Measurements from ENCODE around the gene CDC42EP5.

Gene CDC42EP5

GRCh38 chr19:54460230-54461005 is 12.7 kb downstream of the CDC42EP5 start:
- no peak for TF ChIP-seq ZNF274 (IDR thresholded peaks at IDR 0.05; ENCODE audit: low read depth, low read length)
- H3K4me3 ChIP-seq (ENCODE audit: low read length) = no peak overlapping the region

- no peak overlapping the region for H3K4me3 ChIP-seq (ENCODE audit: low read length)
Measured at GRCh38 chr19:54459282-54460229, 13.5 kb downstream of the CDC42EP5 start.

GRCh38 chr19:54458648-54459281 is 14.3 kb downstream of the CDC42EP5 start:
- H3K4me3 ChIP-seq (ENCODE audit: low read length) = no peak overlapping the region
- no peak for TF ChIP-seq ZNF274 (IDR thresholded peaks at IDR 0.05; ENCODE audit: low read depth, low read length)

More at GRCh38 chr19:54459282-54460229, 13.5 kb downstream of the CDC42EP5 start:
- TF ChIP-seq ZNF274 (IDR thresholded peaks at IDR 0.05; ENCODE audit: low read depth, low read length) = no peak

GRCh38 chr19:54457773-54458647 is 15.1 kb downstream of the CDC42EP5 start:
- H3K4me3 ChIP-seq (ENCODE audit: low read length) = no peak overlapping the region
- TF ChIP-seq ZNF274 (IDR thresholded peaks at IDR 0.05; ENCODE audit: low read depth, low read length) = no peak

- no peak overlapping the region for H3K4me3 ChIP-seq (ENCODE audit: low read length)
- no peak for TF ChIP-seq ZNF274 (IDR thresholded peaks at IDR 0.05; ENCODE audit: low read depth, low read length)
Measured at GRCh38 chr19:54456423-54457373, 16.4 kb downstream of the CDC42EP5 start.

- TF ChIP-seq ZNF274 (IDR thresholded peaks at IDR 0.05; ENCODE audit: low read depth, low read length) = no peak
- H3K4me3 ChIP-seq (ENCODE audit: low read length) = no peak overlapping the region
Measured at GRCh38 chr19:54455786-54456422, 17.2 kb downstream of the CDC42EP5 start.

GRCh38 chr19:54454781-54455675 is 18.1 kb downstream of the CDC42EP5 start:
- no peak overlapping the region for H3K4me3 ChIP-seq (ENCODE audit: low read length)
- TF ChIP-seq ZNF274 (IDR thresholded peaks at IDR 0.05; ENCODE audit: low read depth, low read length) = no peak

GRCh38 chr19:54453921-54454780 is 18.9 kb downstream of the CDC42EP5 start:
- H3K4me3 ChIP-seq (ENCODE audit: low read length) = no peak overlapping the region
- TF ChIP-seq ZNF274 (IDR thresholded peaks at IDR 0.05; ENCODE audit: low read depth, low read length) = no peak

GRCh38 chr19:54452626-54453025 is 20.5 kb downstream of the CDC42EP5 start:
- no peak for TF ChIP-seq ZNF274 (IDR thresholded peaks at IDR 0.05; ENCODE audit: low read depth, low read length)
- H3K4me3 ChIP-seq (ENCODE audit: low read length) = no peak overlapping the region

- TF ChIP-seq ZNF274 (IDR thresholded peaks at IDR 0.05; ENCODE audit: low read depth, low read length) = no peak
Measured at GRCh38 chr19:54451997-54452396, 21.1 kb downstream of the CDC42EP5 start.

More at GRCh38 chr19:54451997-54452396, 21.1 kb downstream of the CDC42EP5 start:
- H3K4me3 ChIP-seq (ENCODE audit: low read length) = no peak overlapping the region

Data from GM08714 (cell line).